Measurements from ENCODE around the gene PIGS.

DNA sequence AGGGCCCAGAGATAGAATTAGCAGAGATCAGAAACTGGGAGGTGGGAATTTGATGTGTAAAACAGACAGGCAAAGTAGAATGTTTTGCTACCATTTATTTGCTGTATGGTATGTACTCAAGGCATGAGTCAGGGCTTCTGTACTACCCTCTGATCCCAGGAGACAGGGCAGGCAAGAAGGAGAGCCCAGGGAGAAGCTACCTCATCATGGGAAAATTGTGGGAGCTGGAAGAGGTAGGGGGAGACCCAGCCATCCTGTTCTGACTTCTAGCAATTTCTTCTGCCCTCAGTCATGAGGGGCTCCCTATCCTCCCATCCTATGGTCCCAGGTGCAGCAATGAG, 1.7 kb upstream of the PIGS start:
- no peak for TF ChIP-seq ZBTB33 (IDR thresholded peaks at IDR 0.05; ENCODE audit: borderline replicate concordance, low read depth)
- no peak for TF ChIP-seq TEAD4 (IDR thresholded peaks at IDR 0.05; ENCODE audit: borderline replicate concordance, insufficient read depth)
- no peak for TF ChIP-seq CTCF (IDR thresholded peaks at IDR 0.05)
- TF ChIP-seq RXRA (IDR thresholded peaks at IDR 0.05; ENCODE audit: borderline replicate concordance, low read depth): no peak
- TF ChIP-seq NFIC (IDR thresholded peaks at IDR 0.05; ENCODE audit: borderline replicate concordance): no peak
- no peak for TF ChIP-seq POLR2AphosphoS5 (IDR thresholded peaks at IDR 0.05; ENCODE audit: low read depth, low read length)
- TF ChIP-seq YY1 (IDR thresholded peaks at IDR 0.05; ENCODE audit: low read depth): no peak

Measured in SK-N-SH (cell line).